Activated CD4-positive, alpha-beta memory T cell treated with anti-CD3 and anti-CD28 coated beads, Interleukin-2, amount 10 ng/mL, durations not matched to agents 7 days and 5 days (primary cell): ENCODE measurements around the gene ZSCAN31. TPM values are rescaled to one million over a fixed set of nuclear protein-coding genes. Genes with fewer than 3 reads are reported as not detected.
"Not testable (repeated sequence)": the region's sequence is repeated elsewhere in the genome, so short reads cannot be mapped to it uniquely, and the experiment has no call there.

Source experiments
- CTCF ChIA-PET: fragments of 350-600 bp; sonication (Branson Sonifier 250); formaldehyde crosslinking; loops from one replicate; lab custom pipeline; 2021; ENCODE audit warnings: antibody characterized with exemption, inconsistent platforms; lab: Charles Lee
- POLR2A ChIA-PET: fragments of 350-600 bp; sonication (Branson Sonifier 250); formaldehyde crosslinking; loops from one replicate; lab custom pipeline; 2021; ENCODE audit warnings: antibody characterized with exemption; lab: Charles Lee
- DNase-seq: peaks from one replicate; pipeline ENCODE4 v3.0.0-alpha.2; 2020
- H3K27ac Mint-ChIP-seq: one replicate; pipeline ENCODE4 v1.8.0; 2021; ENCODE audit warnings: mild to moderate bottlenecking, mixed read lengths
- H3K27me3 Mint-ChIP-seq: one replicate; pipeline ENCODE4 v1.8.0; 2021; ENCODE audit warnings: mixed read lengths
- H3K36me3 Mint-ChIP-seq: one replicate; pipeline ENCODE4 v1.8.0; 2021; ENCODE audit warnings: low read depth, mixed read lengths
- H3K4me1 Mint-ChIP-seq: one replicate; pipeline ENCODE4 v1.8.0; 2021; ENCODE audit warnings: mixed read lengths
- H3K4me3 Mint-ChIP-seq: one replicate; pipeline ENCODE4 v1.8.0; 2021; ENCODE audit warnings: mild to moderate bottlenecking, mixed read lengths
- H3K9me3 Mint-ChIP-seq: one replicate; pipeline ENCODE4 v1.8.0; 2021; ENCODE audit warnings: mixed read lengths
- total RNA-seq, 2 experiments: library from RNA; stranded (reverse); gene quantifications; one replicate each; pipeline ENCODE4 v1.2.3, GENCODE V29; 2021

ZSCAN31 gene
- total RNA-seq, 2 experiments from 2014 or later, result 0.88 to 1.0 TPM

DNA sequence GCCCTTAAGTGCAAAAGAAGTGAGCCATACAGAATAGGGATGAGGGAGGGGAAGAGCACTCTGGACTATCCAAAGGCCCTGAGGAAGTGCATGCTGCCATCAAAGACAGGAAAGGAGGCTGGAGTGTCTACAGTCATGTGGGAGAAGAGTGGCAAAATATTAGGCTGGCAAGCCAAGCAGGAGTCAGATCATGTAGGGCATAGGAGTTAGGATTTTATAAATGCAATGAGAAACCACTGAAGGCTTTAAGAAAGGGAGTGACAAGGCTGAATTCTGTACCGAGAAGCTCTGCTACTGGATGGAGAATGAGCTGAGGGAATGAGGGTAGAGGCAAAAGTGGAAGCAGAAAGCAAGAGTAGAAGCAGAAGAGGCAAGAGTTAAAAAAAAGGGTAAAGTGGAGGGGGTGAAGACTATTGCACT lies 2.3 kb downstream of the ZSCAN31 start:
- Mint-ChIP-seq H3K27ac (no peak overlapping the region), H3K36me3 (no peaks in the 10 kb centered on the region), H3K4me1 (no peaks in the 10 kb centered on the region), H3K9me3 (peaks cover 9% of the 10 kb centered on the region), H3K27me3 (peaks cover 1% of the 10 kb centered on the region), H3K4me3 (no peak overlapping the region)
- ChIA-PET CTCF (no interaction called here), POLR2A (interaction anchor here (0.9 kb wide), 1 partner anchor 16 kb away, joined by 4 read pairs; the partner anchor contains the start of gene ZKSCAN3)
- DNase-seq, result no peak

GRCh38 chr6:28333047-28333446 lies 2.9 kb downstream of the ZSCAN31 start:
- DNase-seq, result no peak
- CTCF ChIA-PET, result no interaction called here
- no peak overlapping the region for H3K27ac Mint-ChIP-seq

GRCh38 chr6:28330041-28330440 lies 5.9 kb downstream of the ZSCAN31 start:
- Mint-ChIP-seq H3K4me1 (no peaks in the 10 kb centered on the region), H3K4me3 (no peak overlapping the region), H3K36me3 (peaks cover 14% of the 10 kb centered on the region), H3K27ac (no peak overlapping the region), H3K27me3 (peaks cover 1% of the 10 kb centered on the region), H3K9me3 (peaks cover 32% of the 10 kb centered on the region)
- CTCF ChIA-PET, result no interaction called here
- POLR2A ChIA-PET, result no interaction called here
- no peak for DNase-seq

More at GRCh38 chr6:28333047-28333446, 2.9 kb downstream of the ZSCAN31 start:
- Mint-ChIP-seq H3K36me3 (no peaks in the 10 kb centered on the region), H3K4me1 (no peaks in the 10 kb centered on the region), H3K4me3 (no peak overlapping the region), H3K9me3 (peaks cover 9% of the 10 kb centered on the region), H3K27me3 (peaks cover 1% of the 10 kb centered on the region)
- POLR2A ChIA-PET, result no interaction called here

DNA sequence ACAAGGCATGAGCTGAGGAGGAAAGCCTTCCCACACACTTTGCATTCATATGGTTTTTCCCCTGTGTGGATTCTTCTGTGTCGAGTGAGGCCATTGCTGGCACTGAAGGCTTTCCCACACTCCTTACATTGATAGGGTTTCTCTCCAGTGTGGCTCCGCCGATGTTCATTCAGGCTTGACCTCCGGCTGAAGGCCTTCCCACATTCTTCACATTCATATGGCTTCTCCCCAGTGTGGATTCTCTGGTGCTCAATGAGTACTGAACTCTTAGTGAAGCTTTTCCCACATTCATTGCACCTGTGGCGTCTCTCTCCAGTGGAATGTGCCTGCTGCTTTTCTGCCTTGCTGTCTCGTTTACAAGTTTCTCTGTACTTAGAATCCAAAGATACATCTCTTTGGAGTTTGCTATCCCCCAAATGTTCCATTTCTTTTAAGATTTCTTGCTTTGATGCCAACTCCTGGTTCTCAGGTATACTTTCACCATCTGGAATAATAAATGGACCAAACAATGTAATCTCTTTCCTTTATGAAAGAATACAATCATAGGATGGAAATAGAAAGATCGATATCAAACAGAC lies 9.5 kb downstream of the ZSCAN31 start:
- POLR2A ChIA-PET, result no interaction called here
- no peak for DNase-seq
- CTCF ChIA-PET, result no interaction called here
- peaks cover 6% of the 10 kb centered on the region for H3K27me3 Mint-ChIP-seq
- H3K36me3 Mint-ChIP-seq, result peaks cover 17% of the 10 kb centered on the region
- H3K4me3 Mint-ChIP-seq, result no peak overlapping the region
- H3K9me3 Mint-ChIP-seq, result peaks cover 46% of the 10 kb centered on the region
- no peak overlapping the region for H3K27ac Mint-ChIP-seq
- H3K4me1 Mint-ChIP-seq, result no peaks in the 10 kb centered on the region

DNA sequence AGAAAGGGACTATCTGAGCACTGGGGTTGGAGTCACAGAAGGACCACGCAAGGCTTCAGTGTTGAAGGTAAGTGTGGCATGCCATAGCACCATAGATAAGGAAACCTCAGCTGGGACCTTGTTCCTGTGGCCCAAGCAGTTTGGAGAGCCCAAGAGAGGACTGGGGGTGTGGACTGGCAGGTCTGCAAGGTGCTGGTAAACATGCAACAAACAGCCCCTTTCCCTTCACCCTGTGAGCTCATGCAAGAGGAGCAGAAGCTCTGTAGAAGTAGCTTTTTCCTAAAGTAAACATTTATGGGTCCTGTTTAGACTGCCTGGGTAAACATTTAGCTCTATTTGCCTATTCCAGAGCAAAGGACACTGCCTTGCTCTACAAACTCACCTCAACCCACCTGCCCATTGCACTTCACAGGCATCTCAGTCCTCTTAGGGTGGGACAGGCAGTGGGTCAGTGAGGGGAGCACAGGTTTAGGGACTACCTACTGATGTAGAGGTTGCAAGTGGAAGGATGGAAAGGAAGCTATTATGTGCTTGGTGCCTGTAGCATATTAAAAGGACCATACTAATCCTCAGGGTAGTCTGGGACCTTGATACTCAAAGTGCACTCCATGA lies 12.0 kb downstream of the ZSCAN31 start:
- Mint-ChIP-seq H3K4me1 (no peaks in the 10 kb centered on the region), H3K4me3 (no peak overlapping the region), H3K9me3 (peaks cover 40% of the 10 kb centered on the region), H3K27ac (no peak overlapping the region), H3K36me3 (peaks cover 17% of the 10 kb centered on the region), H3K27me3 (peaks cover 6% of the 10 kb centered on the region)
- ChIA-PET POLR2A (interaction anchor here (0.8 kb wide), 1 partner anchor 24 kb away, joined by 3 read pairs; no protein-coding TSS in a partner anchor), CTCF (no interaction called here)
- DNase-seq, result no peak

DNA sequence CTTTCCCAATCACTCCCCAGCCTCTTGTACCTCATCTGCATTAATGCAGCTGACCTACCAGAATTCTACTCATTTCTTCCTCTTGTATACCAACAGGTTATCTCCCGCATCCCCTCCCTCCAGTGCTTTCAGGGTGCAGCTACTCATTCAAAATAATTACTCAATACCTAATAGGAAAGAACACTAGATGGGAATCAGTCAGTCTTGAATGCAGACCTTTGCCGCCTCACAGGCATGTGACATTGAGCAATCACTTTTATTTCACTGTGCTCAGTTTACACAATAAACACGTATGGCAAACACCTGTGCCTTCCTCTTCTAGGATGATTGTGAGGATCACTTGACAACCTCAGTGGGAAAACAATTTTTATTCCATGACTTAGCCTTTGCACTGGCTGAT lies 13.3 kb downstream of the ZSCAN31 start:
- Mint-ChIP-seq H3K27me3 (peaks cover 6% of the 10 kb centered on the region), H3K36me3 (peaks cover 15% of the 10 kb centered on the region), H3K4me1 (no peaks in the 10 kb centered on the region), H3K9me3 (peaks cover 34% of the 10 kb centered on the region), H3K27ac (no peak overlapping the region), H3K4me3 (no peak overlapping the region)
- CTCF ChIA-PET, result interaction anchor here (1.6 kb wide), 1 partner anchor 218 kb away, joined by 3 read pairs; no protein-coding TSS in a partner anchor
- POLR2A ChIA-PET, result no interaction called here
- no peak for DNase-seq

- CTCF ChIA-PET, result not testable (repeated sequence)
Measured at GRCh38 chr6:28317866-28318265, 18.1 kb downstream of the ZSCAN31 start.

DNA sequence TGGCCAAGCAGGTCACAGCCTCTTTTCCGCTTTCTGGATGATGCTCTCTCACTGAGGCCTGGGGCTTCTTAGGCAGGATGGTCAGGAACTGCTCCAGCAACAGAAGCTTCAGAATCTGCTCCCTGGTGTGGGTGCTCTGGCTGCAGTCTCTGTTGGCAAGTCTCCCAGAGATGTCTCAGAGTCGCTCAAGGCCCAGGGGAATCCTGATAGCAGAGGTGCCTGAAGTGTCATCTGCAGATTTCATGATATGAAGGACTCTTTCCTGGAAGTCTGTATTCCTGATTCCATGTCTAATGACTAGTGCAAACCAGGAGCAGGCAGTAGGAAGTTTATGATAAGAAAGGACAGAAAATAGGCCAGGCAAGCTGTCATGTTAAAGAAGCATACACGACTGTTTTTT lies 20.3 kb downstream of the ZSCAN31 start:
- Mint-ChIP-seq H3K4me1 (no peaks in the 10 kb centered on the region), H3K27ac (no peak overlapping the region), H3K4me3 (no peak overlapping the region), H3K9me3 (no peaks in the 10 kb centered on the region), H3K36me3 (no peaks in the 10 kb centered on the region), H3K27me3 (peaks cover 10% of the 10 kb centered on the region)
- POLR2A ChIA-PET, result no interaction called here
- CTCF ChIA-PET, result no interaction called here
- no peak for DNase-seq

More at GRCh38 chr6:28317866-28318265, 18.1 kb downstream of the ZSCAN31 start:
- H3K27me3 Mint-ChIP-seq, result peaks cover 13% of the 10 kb centered on the region
- H3K4me1 Mint-ChIP-seq, POLR2A ChIA-PET, H3K36me3 Mint-ChIP-seq, H3K27ac Mint-ChIP-seq, H3K9me3 Mint-ChIP-seq, H3K4me3 Mint-ChIP-seq, DNase-seq: not testable (repeated sequence)

- no peaks in the 10 kb centered on the region for H3K9me3 Mint-ChIP-seq
- H3K4me3 Mint-ChIP-seq, result no peak overlapping the region
- no peaks in the 10 kb centered on the region for H3K4me1 Mint-ChIP-seq
- CTCF ChIA-PET, result interaction anchor here (0.7 kb wide), 1 partner anchor 1693 kb away, joined by 4 read pairs; no protein-coding TSS in a partner anchor
- DNase-seq, result no peak
- no peaks in the 10 kb centered on the region for H3K36me3 Mint-ChIP-seq
- no peak overlapping the region for H3K27ac Mint-ChIP-seq
- H3K27me3 Mint-ChIP-seq, result peaks cover 21% of the 10 kb centered on the region
- POLR2A ChIA-PET, result no interaction called here
Measured at GRCh38 chr6:28312939-28313338, 23.0 kb downstream of the ZSCAN31 start.

- Mint-ChIP-seq H3K9me3 (no peaks in the 10 kb centered on the region), H3K27ac (no peak overlapping the region), H3K4me1 (no peaks in the 10 kb centered on the region), H3K4me3 (no peak overlapping the region), H3K36me3 (no peaks in the 10 kb centered on the region), H3K27me3 (peaks cover 19% of the 10 kb centered on the region)
- CTCF ChIA-PET, result no interaction called here
- POLR2A ChIA-PET, result no interaction called here
- no peak for DNase-seq
Measured at GRCh38 chr6:28311139-28311823, 24.7 kb downstream of the ZSCAN31 start.

DNA sequence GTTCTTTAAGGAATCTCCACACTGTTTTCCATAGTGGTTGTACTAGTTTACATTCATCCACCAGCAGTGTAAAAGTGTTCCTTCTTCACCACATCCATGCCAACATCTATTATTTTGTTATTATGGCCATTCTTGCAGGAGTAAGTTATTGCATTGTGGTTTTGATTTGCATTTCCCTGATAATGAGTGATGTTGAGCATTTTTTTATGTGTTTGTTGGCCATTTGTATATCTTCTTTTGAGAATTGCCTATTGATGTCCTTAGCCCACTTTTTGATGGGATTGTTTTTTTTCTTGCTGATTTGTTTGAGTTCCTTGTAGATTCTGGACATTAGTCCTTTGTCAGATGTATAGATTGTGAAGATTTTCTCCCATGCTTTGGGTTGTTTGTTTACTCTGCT lies 29.6 kb downstream of the ZSCAN31 start:
- CTCF ChIA-PET, H3K36me3 Mint-ChIP-seq, POLR2A ChIA-PET, H3K4me3 Mint-ChIP-seq, H3K27ac Mint-ChIP-seq, H3K9me3 Mint-ChIP-seq, DNase-seq: not testable (repeated sequence)
- Mint-ChIP-seq H3K27me3 (peaks cover 14% of the 10 kb centered on the region), H3K4me1 (peaks cover 14% of the 10 kb centered on the region)

- Mint-ChIP-seq H3K36me3 (peaks cover 3% of the 10 kb centered on the region), H3K27ac (no peak overlapping the region), H3K4me1 (peaks cover 14% of the 10 kb centered on the region), H3K9me3 (no peaks in the 10 kb centered on the region), H3K27me3 (peaks cover 6% of the 10 kb centered on the region), H3K4me3 (no peak overlapping the region)
- DNase-seq, result no peak
- ChIA-PET POLR2A (no interaction called here), CTCF (no interaction called here)
Measured at GRCh38 chr6:28303570-28303969, 32.4 kb downstream of the ZSCAN31 start.

DNA sequence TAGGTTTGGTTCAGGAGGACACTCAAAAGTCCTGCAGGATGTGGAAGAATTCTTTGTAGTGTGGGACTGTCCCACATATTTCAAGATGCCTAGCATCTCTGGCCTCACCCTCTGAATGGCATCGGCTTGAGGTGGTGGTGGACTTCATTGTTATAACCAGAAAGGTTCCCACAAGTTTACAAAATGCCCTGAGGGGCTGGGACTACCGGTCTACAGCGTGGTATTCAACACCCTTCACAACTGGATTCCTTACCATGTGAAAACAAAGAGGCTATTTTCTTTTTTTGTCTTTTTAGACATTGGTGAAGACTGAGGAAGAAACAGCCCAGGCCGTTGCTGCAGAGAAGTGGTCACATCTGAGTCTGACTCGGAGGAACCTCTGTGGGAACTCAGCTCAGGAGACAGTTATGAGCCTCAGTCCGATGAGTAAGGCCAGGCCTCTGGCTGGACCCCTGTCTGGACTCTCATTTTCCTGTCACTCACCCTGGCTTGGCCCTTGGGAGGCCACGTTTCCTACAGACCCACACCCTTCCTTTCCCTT lies 39.4 kb downstream of the ZSCAN31 start:
- H3K27ac Mint-ChIP-seq, result no peak overlapping the region
- no peaks in the 10 kb centered on the region for H3K4me1 Mint-ChIP-seq
- H3K4me3 Mint-ChIP-seq, result no peak overlapping the region
- no peak for DNase-seq
- H3K36me3 Mint-ChIP-seq, result no peaks in the 10 kb centered on the region
- H3K27me3 Mint-ChIP-seq, result no peaks in the 10 kb centered on the region
- no peaks in the 10 kb centered on the region for H3K9me3 Mint-ChIP-seq
- ChIA-PET POLR2A (no interaction called here), CTCF (no interaction called here)
